Testis (tissue), 3 donors: Measurements from ENCODE around the gene BACH1. TPM values are rescaled to one million over a fixed set of nuclear protein-coding genes. Genes with fewer than 3 reads are reported as not detected.

Experiments
- DNase-seq: peaks from one replicate; pipeline ENCODE4 v3.0.0-alpha.2; 2019
- H3K27ac ChIP-seq, 2 donors: fragments of 200-600 bp; sonication (generic); one replicate each; pipeline ENCODE4 v1.5.1; 2019
- H3K27me3 ChIP-seq: fragments of 200-600 bp; sonication (generic); one replicate; pipeline ENCODE4 v1.5.1; 2019
- H3K36me3 ChIP-seq: fragments of 200-600 bp; sonication (generic); one replicate; pipeline ENCODE4 v1.5.1; 2017; ENCODE audit warnings: low read depth; ENCODE audit errors: missing control alignments
- H3K4me1 ChIP-seq: fragments of 200-600 bp; sonication (generic); one replicate; pipeline ENCODE4 v1.5.1; 2019
- H3K4me3 ChIP-seq, 2 donors: fragments of 200-600 bp; sonication (generic); one replicate each; pipeline ENCODE4 v1.5.1; 2017 to 2019
- H3K9me3 ChIP-seq: fragments of 200-600 bp; sonication (generic); one replicate; pipeline ENCODE4 v1.5.1; 2017
- CTCF ChIP-seq, 3 experiments: fragments of 450-650 bp in 2 of 3; fragments of 200-600 bp in 1 of 3; sonication (generic) in 1 of 3; IDR thresholded peaks; one replicate each; pipeline ENCODE4 v1.5.1; 2016 to 2019; ENCODE audit warnings: antibody characterized with exemption in 3 of 3, mild to moderate bottlenecking in 2 of 3, moderate library complexity in 1 of 3
- POLR2A ChIP-seq: fragments of 450-650 bp; IDR thresholded peaks from one replicate; pipeline ENCODE4 v1.6.1; 2017; ENCODE audit warnings: antibody characterized with exemption, mild to moderate bottlenecking, moderate library complexity
- WGBS, 2 donors: methylation state at CpG; one replicate each; pipeline ENCODE4 v1.1.5; 2018; 5-methylcytosine and 5-hydroxymethylcytosine counted together
- intact Hi-C: fragments of 100-400 bp; cut with DNase I; formaldehyde crosslinking; loops from one replicate; pipeline ENCODE4 v1.15.1; 2023; ENCODE audit warnings: low total_unique reads
- polyA plus RNA-seq: library from polyadenylated mRNA; stranded (reverse); fragments of 350-450 nt; fragmentation: Illumina TruSeq; extraction: RNeasy Lipid Tissue Mini Kit (QIAGEN cat#74804); gene quantifications from one replicate; pipeline ENCODE4 v1.2.3, GENCODE V29; 2014; ENCODE audit warnings: low read depth, low replicate concordance; ENCODE audit not compliant: insufficient read depth
- total RNA-seq, 2 donors: library from RNA; depleted of rRNA; stranded (reverse); fragments of >200 nt; gene quantifications; one replicate each; pipeline ENCODE4 v1.2.3, GENCODE V29; 2016

Gene BACH1
- total and polyA plus RNA-seq, 3 donors from 2014 or later = 41.9 to 57.7 (median 43.9) TPM

- TF ChIP-seq POLR2A = no peak
- TF ChIP-seq CTCF (IDR thresholded peaks at IDR 0.05) = no peak
- H3K4me3 ChIP-seq = no peak overlapping the region
- no peaks in the 10 kb centered on the region for H3K36me3 ChIP-seq
- H3K4me1 ChIP-seq = no peaks in the 10 kb centered on the region
- DNase-seq = no peak
- no peaks in the 10 kb centered on the region for H3K9me3 ChIP-seq
- H3K27me3 ChIP-seq = no peaks in the 10 kb centered on the region
- WGBS, 2 donors = 86 to 88% methylated on average over 10 of the region's 10 CpGs
- intact Hi-C loops = no loop called here
- H3K27ac ChIP-seq = no peak overlapping the region
Measured at GRCh38 chr21:29332461-29333362, 34.0 kb downstream of the BACH1 start.

GRCh38 chr21:29333406-29333805, 34.7 kb downstream of the BACH1 start:
- Histone ChIP-seq H3K4me1 (no peaks in the 10 kb centered on the region), H3K36me3 (no peaks in the 10 kb centered on the region), H3K9me3 (no peaks in the 10 kb centered on the region), H3K4me3 (no peak overlapping the region), H3K27ac (no peak overlapping the region), H3K27me3 (no peaks in the 10 kb centered on the region)
- TF ChIP-seq CTCF (IDR thresholded peaks at IDR 0.05) = no peak
- no peak for TF ChIP-seq POLR2A
- no peak for DNase-seq
- intact Hi-C loops = no loop called here
- 60 to 68% methylated on average over 1 of the region's 1 CpG for WGBS, 2 donors

- no peak overlapping the region for H3K4me3 ChIP-seq
- intact Hi-C loops = no loop called here
- WGBS, 2 donors = 91 to 93% methylated on average over 11 of the region's 11 CpGs
- no peaks in the 10 kb centered on the region for H3K27me3 ChIP-seq
- DNase-seq = no peak
- no peaks in the 10 kb centered on the region for H3K36me3 ChIP-seq
- H3K4me1 ChIP-seq = no peaks in the 10 kb centered on the region
- H3K9me3 ChIP-seq = no peaks in the 10 kb centered on the region
- TF ChIP-seq CTCF (IDR thresholded peaks at IDR 0.05) = no peak
- no peak for TF ChIP-seq POLR2A
- no peak overlapping the region for H3K27ac ChIP-seq
Measured at GRCh38 chr21:29334717-29335428, 36.2 kb downstream of the BACH1 start.

GRCh38 chr21:29335720-29336119, 37.0 kb downstream of the BACH1 start:
- 87 to 92% methylated on average over 3 of the region's 3 CpGs for WGBS, 2 donors
- Histone ChIP-seq H3K27ac (no peak overlapping the region), H3K4me3 (no peak overlapping the region), H3K9me3 (no peaks in the 10 kb centered on the region), H3K36me3 (no peaks in the 10 kb centered on the region), H3K4me1 (no peaks in the 10 kb centered on the region), H3K27me3 (no peaks in the 10 kb centered on the region)
- intact Hi-C loops = no loop called here
- TF ChIP-seq POLR2A = no peak
- no peak for TF ChIP-seq CTCF (IDR thresholded peaks at IDR 0.05)
- DNase-seq = no peak
